Neuronal stem cell (in vitro differentiated cells): ENCODE measurements around the gene SHQ1.
A peak's percentile ranks its signal among the peaks of the same experiment; 100 is the strongest.

Source experiments
- DNase-seq: peaks from one replicate; pipeline ENCODE4 v3.0.0-alpha.2; 2013; ENCODE audit warnings: low spot score
- H2AFZ ChIP-seq: one replicate; pipeline ENCODE4 v1.6.1; 2013; ENCODE audit warnings: mild to moderate bottlenecking, low read length, inconsistent platforms
- H2AK5ac ChIP-seq: 2 replicates; pipeline ENCODE4 v1.6.1; 2013; ENCODE audit warnings: low read depth, mild to moderate bottlenecking, inconsistent platforms, low read length, moderate library complexity, mixed read lengths
- H2BK120ac ChIP-seq: 2 replicates; pipeline ENCODE4 v1.6.1; 2013; ENCODE audit warnings: low read depth, mild to moderate bottlenecking, inconsistent platforms, low read length, moderate library complexity, mixed read lengths
- H2BK12ac ChIP-seq: one replicate; pipeline ENCODE4 v1.6.1; 2013; ENCODE audit warnings: low read length, inconsistent platforms
- H2BK15ac ChIP-seq: 2 replicates; pipeline ENCODE4 v1.6.1; 2013; ENCODE audit warnings: mild to moderate bottlenecking, low read length, inconsistent platforms, mixed read lengths
- H2BK5ac ChIP-seq: one replicate; pipeline ENCODE4 v1.6.1; 2013; ENCODE audit warnings: inconsistent platforms, mild to moderate bottlenecking, low read length, moderate library complexity
- H3K14ac ChIP-seq: one replicate; pipeline ENCODE4 v1.6.1; 2013; ENCODE audit warnings: low read length, inconsistent platforms
- H3K18ac ChIP-seq: 2 replicates; pipeline ENCODE4 v1.6.1; 2013; ENCODE audit warnings: low read length, inconsistent platforms
- H3K23ac ChIP-seq: 2 replicates; pipeline ENCODE4 v1.6.1; 2013; ENCODE audit warnings: low read depth, mild to moderate bottlenecking, mixed read lengths, low read length, inconsistent platforms; ENCODE audit not compliant: poor library complexity
- H3K27ac ChIP-seq: replicated peaks from 3 replicates; pipeline ENCODE4 v1.5.1; 2013; ENCODE audit warnings: low read length, inconsistent platforms
- H3K27me3 ChIP-seq, 3 experiments: 2 replicates each; pipeline ENCODE4 v1.6.1; 2013; ENCODE audit warnings: low read length in 3 of 3, mild to moderate bottlenecking in 2 of 3, inconsistent platforms in 1 of 3, low read depth in 1 of 3, mixed read lengths in 1 of 3, moderate library complexity in 1 of 3; ENCODE audit not compliant: control insufficient read depth in 3 of 3, insufficient read depth in 3 of 3
- H3K36me3 ChIP-seq, 2 donors: replicated peaks in 1 of 2; 2 replicates each; pipeline ENCODE4 v1.6.1; 2013; ENCODE audit warnings: low read length in 2 of 2; ENCODE audit not compliant: control insufficient read depth in 2 of 2, insufficient read depth in 2 of 2
- H3K4ac ChIP-seq: 2 replicates; pipeline ENCODE4 v1.6.1; 2013; ENCODE audit warnings: inconsistent platforms, mild to moderate bottlenecking, low read length, moderate library complexity
- H3K4me1 ChIP-seq, 2 donors: 1 replicate in 1 of 2; 2 replicates in 1 of 2; pipeline ENCODE4 v1.6.1; 2013; ENCODE audit warnings: low read length in 2 of 2, low read depth in 1 of 2; ENCODE audit not compliant: control insufficient read depth in 2 of 2, insufficient read depth in 1 of 2
- H3K4me2 ChIP-seq: one replicate; pipeline ENCODE4 v1.6.1; 2013; ENCODE audit warnings: mild to moderate bottlenecking, low read length, inconsistent platforms; ENCODE audit not compliant: insufficient read depth, poor library complexity, severe bottlenecking
- H3K4me3 ChIP-seq, 2 donors: 2 replicates each; pipeline ENCODE4 v1.5.1; 2013; ENCODE audit warnings: low read length in 2 of 2, mild to moderate bottlenecking in 2 of 2, inconsistent platforms in 1 of 2, moderate library complexity in 1 of 2
- H3K79me1 ChIP-seq: one replicate; pipeline ENCODE4 v1.6.1; 2013; ENCODE audit warnings: low read depth, mild to moderate bottlenecking, inconsistent platforms, low read length, moderate library complexity
- H3K9ac ChIP-seq: one replicate; pipeline ENCODE4 v1.6.1; 2013; ENCODE audit warnings: mild to moderate bottlenecking, low read depth, low read length, inconsistent platforms; ENCODE audit not compliant: poor library complexity
- H3K9me3 ChIP-seq, 2 donors: replicated peaks in 1 of 2; 2 replicates each; pipeline versions ENCODE3 to v1.6.1; 2013; ENCODE audit warnings: low read length in 2 of 2, mild to moderate bottlenecking in 2 of 2, inconsistent platforms in 1 of 2, low read depth in 1 of 2, mixed read lengths in 1 of 2, moderate library complexity in 1 of 2; ENCODE audit not compliant: control insufficient read depth in 2 of 2, insufficient read depth in 1 of 2
- H4K8ac ChIP-seq: one replicate; pipeline ENCODE4 v1.6.1; 2013; ENCODE audit warnings: low read depth, mild to moderate bottlenecking, inconsistent platforms, low read length, moderate library complexity
- H4K91ac ChIP-seq: one replicate; pipeline ENCODE4 v1.6.1; 2013; ENCODE audit warnings: low read length, low read depth, mild to moderate bottlenecking, inconsistent platforms; ENCODE audit not compliant: poor library complexity
- WGBS, 2 donors: extraction: QIAGEN DNeasy Blood & Tissue Kit; methylation state at CpG; one replicate each; pipeline ENCODE4 v1.1.7; 2013; ENCODE audit warnings: missing lambda C conversion rate in 2 of 2, mixed read lengths in 1 of 2; ENCODE audit not compliant: insufficient read length in 2 of 2, insufficient replicate concordance in 1 of 2; ENCODE audit errors: extremely low coverage in 2 of 2; 5-methylcytosine and 5-hydroxymethylcytosine counted together

The SHQ1 gene

DNA sequence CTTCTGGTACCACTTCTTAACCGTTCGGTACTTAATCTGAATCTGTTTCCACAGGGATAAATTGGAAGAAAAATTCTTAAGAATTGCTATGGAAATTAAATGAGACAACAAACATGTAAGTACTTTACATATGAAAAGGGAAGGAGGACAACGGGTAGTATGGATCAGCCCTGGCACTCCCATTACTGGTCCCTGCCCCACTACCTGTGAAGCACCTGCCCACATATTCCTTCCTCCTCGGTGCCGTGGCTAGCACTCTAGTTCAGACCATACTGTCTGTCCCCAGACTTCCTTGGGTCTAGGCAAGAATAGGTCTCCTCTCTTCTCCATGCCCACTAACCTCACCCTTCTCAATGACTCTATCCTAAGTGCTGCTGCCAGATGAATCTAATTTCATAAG, 46.2 kb downstream of the SHQ1 start:
- Histone ChIP-seq H4K91ac (no peak overlapping the region), H3K4me1 (peaks cover 0 to 6% of the 10 kb centered on the region in 2 donors), H2AFZ (no peak overlapping the region), H2BK5ac (no peak overlapping the region), H3K4ac (no peak overlapping the region), H3K4me2 (no peak overlapping the region), H2BK120ac (no peak overlapping the region), H2AK5ac (no peak overlapping the region), H3K27me3 (no peaks in the 10 kb centered on the region), H2BK12ac (no peak overlapping the region), H3K9me3 (no peaks in the 10 kb centered on the region), H3K79me1 (no peaks in the 10 kb centered on the region), H3K9ac (no peak overlapping the region), H2BK15ac (no peak overlapping the region), H3K27ac (no peak overlapping the region), H4K8ac (no peak overlapping the region), H3K23ac (no peak overlapping the region), H3K18ac (no peak overlapping the region), H3K14ac (no peak overlapping the region), H3K4me3 (no peak overlapping the region), H3K36me3 (no peaks in the 10 kb centered on the region)
- no peak for DNase-seq
- WGBS, 2 donors: no CpG with 5 or more reads among the region's 5 CpGs

DNA sequence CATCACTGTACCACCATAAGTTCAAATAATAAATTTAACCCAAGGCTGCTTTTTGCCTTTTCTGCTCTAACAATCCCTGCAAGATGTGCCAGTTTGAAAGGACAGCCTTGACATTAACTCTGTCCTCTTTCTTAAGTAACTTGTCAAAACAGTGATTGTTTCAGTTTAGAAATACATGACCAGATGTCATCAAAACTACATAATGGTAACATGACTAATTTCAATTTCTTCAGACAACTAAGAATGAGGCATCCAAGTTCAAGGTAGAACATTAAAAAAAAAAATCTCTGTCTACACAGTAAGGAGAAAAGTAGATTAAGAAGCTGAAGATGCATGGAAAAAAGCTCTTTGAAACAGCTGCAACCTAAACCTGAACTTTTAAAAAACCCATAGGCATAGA, 47.4 kb downstream of the SHQ1 start:
- no peak overlapping the region for H3K23ac ChIP-seq
- H3K14ac ChIP-seq: no peak overlapping the region
- H3K4me2 ChIP-seq: no peak overlapping the region
- no peak overlapping the region for H3K27ac ChIP-seq
- H3K4me1 ChIP-seq: peaks cover 0 to 6% of the 10 kb centered on the region in 2 donors
- H3K27me3 ChIP-seq: no peaks in the 10 kb centered on the region
- no peak overlapping the region for H2BK12ac ChIP-seq
- no peaks in the 10 kb centered on the region for H3K36me3 ChIP-seq
- no peaks in the 10 kb centered on the region for H3K9me3 ChIP-seq
- H2BK15ac ChIP-seq: no peak overlapping the region
- H3K79me1 ChIP-seq: no peaks in the 10 kb centered on the region
- H4K91ac ChIP-seq: no peak overlapping the region
- no peak for DNase-seq
- no peak overlapping the region for H2AFZ ChIP-seq
- no peak overlapping the region for H2BK5ac ChIP-seq
- no peak overlapping the region for H2AK5ac ChIP-seq
- no peak overlapping the region for H3K4me3 ChIP-seq
- no peak overlapping the region for H2BK120ac ChIP-seq
- no peak overlapping the region for H3K4ac ChIP-seq
- no peak overlapping the region for H4K8ac ChIP-seq
- H3K18ac ChIP-seq: no peak overlapping the region
- H3K9ac ChIP-seq: no peak overlapping the region

DNA sequence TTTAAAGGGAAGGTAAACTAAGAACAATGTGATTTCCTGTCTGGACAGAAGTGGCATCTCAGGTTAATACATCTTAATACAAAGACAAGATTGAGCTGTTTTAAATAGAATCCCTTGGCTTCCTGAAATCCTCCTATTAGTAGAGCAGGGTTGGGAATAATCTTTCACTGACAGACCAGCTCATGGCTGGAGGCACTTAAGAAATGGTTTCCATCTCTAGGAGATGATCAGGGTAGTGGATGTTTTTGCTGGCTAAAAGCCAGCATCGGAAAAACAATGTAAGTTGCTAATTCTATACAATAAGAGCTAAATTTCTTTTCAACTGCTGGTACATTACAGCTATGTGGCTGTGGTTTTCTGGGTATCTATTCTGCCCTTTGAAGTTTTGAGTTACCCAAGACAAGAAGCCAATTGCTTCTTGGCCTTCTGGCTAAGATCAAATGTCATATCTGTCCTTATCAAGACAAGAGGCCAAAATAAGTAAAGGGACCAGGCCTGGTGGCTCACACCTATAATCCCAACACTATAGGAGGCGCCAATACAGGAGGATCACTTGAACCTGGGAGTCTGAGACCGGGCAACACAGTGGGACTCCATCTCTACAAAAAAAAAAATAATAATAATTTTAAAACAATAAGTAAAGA, 49.6 kb downstream of the SHQ1 start:
- Histone ChIP-seq H3K9me3 (no peaks in the 10 kb centered on the region), H3K4me2 (no peak overlapping the region), H3K27ac (no peak overlapping the region), H2BK15ac (no peak overlapping the region), H2AFZ (no peak overlapping the region), H3K23ac (no peak overlapping the region), H2BK120ac (no peak overlapping the region), H3K9ac (no peak overlapping the region), H4K8ac (no peak overlapping the region), H2BK5ac (no peak overlapping the region), H3K14ac (no peak overlapping the region), H4K91ac (no peak overlapping the region), H3K79me1 (no peaks in the 10 kb centered on the region), H3K36me3 (no peaks in the 10 kb centered on the region), H3K27me3 (no peaks in the 10 kb centered on the region), H3K18ac (no peak overlapping the region), H3K4ac (no peak overlapping the region), H3K4me3 (no peak overlapping the region), H2BK12ac (no peak overlapping the region), H3K4me1 (peaks cover 0 to 6% of the 10 kb centered on the region in 2 donors), H2AK5ac (no peak overlapping the region)
- DNase-seq: no peak
- no CpG with 5 or more reads among the region's 3 CpGs for WGBS, 2 donors

DNA sequence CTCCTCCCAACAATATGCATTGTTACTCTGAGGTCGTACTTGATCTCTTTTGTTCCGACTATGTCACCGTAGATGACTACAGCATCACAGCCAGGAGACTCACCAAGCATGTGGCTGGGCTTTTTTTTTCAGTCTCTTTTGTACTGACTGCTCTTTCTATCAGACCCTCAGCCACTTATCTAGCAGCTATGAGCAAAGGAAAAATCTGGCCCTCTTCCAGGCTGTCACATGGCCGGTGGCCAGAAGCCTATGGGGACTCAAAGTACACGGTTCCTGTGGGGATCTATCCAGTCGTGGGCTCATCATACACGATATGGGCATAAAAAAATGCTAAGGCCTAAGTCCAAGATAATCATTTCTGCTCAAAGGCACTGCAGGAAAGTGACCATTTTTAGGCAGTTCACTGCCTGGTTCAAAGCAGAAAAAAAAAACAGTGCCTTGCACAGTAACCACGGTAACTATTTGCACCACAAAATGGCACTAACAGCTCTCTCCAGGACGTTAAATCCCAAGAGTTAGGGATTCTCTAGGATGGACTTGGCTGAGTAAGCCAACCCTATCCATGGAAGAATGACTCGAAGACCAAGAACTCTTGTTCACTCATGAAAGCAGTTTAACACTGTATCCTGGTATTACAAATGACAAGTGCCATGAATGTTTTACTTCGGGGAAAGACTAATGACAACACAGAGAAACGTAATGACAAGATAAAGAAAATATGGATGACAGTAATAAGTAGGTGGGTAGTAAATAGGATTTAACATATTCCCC, 50.3 kb downstream of the SHQ1 start:
- no peak overlapping the region for H3K4me3 ChIP-seq
- H3K9ac ChIP-seq: no peak overlapping the region
- no CpG with 5 or more reads among the region's 12 CpGs for WGBS, 2 donors
- H3K4me2 ChIP-seq: no peak overlapping the region
- H3K4ac ChIP-seq: no peak overlapping the region
- no peak overlapping the region for H2AK5ac ChIP-seq
- H3K4me1 ChIP-seq: peaks cover 0 to 6% of the 10 kb centered on the region in 2 donors
- no peaks in the 10 kb centered on the region for H3K36me3 ChIP-seq
- no peak for DNase-seq
- H4K91ac ChIP-seq: no peak overlapping the region
- H2BK15ac ChIP-seq: no peak overlapping the region
- H2BK5ac ChIP-seq: no peak overlapping the region
- H2BK120ac ChIP-seq: no peak overlapping the region
- no peak overlapping the region for H3K18ac ChIP-seq
- no peak overlapping the region for H2BK12ac ChIP-seq
- peak overlapping the region; percentile 71 for H2AFZ ChIP-seq
- H3K27me3 ChIP-seq: no peaks in the 10 kb centered on the region
- no peak overlapping the region for H3K23ac ChIP-seq
- H4K8ac ChIP-seq: no peak overlapping the region
- no peak overlapping the region for H3K14ac ChIP-seq
- H3K79me1 ChIP-seq: no peaks in the 10 kb centered on the region
- no peak overlapping the region for H3K27ac ChIP-seq
- H3K9me3 ChIP-seq: no peaks in the 10 kb centered on the region
